ENCODE measurements around the gene ARG1.
"Not testable (repeated sequence)": the region's sequence is repeated elsewhere in the genome, so short reads cannot be mapped to it uniquely, and the experiment has no call there.

The ARG1 gene

DNA sequence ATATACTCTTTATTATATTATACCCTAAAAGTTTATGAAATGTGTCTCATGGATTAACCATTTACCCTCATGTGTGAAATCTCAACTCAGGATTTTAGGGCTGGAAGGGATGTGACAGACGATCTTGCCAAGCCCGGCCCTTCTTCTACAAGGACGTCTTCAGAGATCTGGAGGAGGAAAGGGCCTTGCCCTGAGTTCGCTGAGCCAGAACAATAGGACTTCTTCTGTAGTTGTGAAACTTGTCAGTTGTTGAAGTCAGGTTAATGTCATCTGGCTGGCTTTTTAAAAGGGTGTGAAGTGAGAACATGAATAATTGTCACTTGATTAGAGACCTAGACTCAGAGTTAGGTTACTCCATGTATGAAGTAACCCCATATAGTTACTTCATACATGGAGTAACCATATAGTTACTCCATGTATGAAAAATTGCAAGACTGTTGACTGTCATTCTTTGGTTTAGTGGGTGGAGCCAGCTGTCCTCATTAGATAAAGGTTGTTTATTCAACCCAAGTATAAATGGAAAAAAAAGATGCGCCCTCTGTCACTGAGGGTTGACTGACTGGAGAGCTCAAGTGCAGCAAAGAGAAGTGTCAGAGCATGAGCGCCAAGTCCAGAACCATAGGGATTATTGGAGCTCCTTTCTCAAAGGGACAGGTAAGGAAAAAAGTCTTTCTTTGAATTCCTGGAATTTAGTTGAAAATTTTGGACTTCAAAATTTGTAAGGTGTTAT is at the start of gene ARG1:
TSS of gene ARG1 (plus strand) at position 541 of the 730 bp plus-strand sequence. CDS start at position 598, 57 bp downstream.
- DNase-seq = no peak

DNA sequence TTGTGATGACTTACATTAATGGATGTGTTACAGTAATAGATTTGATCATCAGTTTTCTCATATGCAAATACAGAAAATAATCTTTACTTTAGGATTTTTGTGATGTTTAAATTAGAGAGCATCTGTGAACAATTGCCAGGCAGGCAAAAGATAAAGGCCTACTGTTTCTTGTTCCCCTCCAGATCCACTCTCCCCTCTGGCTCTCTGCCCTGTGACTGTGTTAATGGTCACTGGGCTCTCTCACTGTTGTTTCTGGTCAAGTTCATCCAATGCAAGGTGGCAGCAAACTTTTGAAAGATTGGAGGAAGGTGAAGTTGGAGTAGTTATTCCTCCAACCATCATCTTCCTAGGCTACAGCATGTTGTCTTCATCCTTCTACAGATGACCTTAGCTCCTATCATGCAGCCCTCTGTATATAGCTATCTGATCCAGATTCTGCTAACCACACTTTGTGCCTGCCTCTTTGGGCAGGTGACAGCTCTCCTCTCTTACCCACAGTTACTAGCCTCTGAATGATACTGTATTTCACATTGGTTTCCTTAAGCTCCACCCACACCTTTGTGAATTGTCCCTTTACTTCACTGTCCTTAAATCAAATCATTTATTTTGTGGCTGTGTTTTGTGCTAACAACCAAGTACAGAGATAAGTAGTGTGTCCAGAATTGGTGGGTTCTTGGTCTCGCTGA is 48.9 kb upstream of the ARG1 start:
- no peak for DNase-seq

DNA sequence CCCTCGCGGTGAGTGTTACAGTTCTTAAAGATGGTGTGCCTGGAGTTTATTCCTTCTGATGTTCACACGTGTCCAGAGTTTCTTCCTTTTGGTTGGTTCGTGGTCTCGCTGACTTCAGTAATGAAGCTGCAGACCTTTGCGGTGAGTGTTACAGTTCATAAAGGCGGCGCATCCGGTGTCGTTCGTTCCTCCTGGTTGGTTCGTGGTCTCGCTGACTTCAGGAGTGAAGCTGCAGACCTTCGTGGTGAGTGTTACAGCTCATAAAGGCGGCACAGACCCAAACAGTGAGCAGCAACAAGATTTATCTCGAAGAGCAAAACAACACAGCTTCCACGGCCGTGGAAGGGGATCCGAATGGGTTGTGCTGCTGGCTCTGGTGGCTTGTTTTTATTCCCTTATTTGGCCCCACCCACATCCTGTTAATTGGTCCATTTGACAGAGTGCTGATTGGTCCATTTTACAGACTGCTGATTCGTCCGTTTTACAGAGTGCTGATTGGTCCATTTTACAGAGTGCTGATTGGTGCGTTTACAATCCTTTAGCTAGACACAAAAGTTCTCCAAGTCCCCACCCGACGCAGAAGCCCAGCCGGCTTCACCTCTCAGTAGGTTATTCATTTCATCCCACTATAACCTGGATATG is 48.2 kb upstream of the ARG1 start:
- DNase-seq = peak; percentile 25

DNA sequence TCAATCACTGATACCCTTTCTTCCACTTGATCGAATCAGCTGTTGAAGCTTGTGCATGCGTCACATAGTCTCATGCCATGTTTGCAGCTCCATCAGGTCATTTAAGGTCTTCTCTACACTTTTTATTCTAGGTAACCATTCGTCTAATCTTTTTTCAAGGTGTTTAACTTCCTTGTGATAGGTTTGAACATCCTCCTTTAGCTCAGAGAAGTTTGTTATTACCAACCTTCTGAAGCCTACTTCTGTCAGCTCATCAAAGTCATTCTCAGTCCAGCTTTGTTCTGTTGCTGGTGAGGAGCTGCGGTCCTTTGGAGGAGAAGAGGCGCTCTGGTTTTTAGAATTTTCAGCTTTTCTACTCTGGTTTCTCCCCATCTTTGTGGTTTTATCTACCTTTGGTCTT is 42.1 kb upstream of the ARG1 start:
- DNase-seq = not testable (repeated sequence)

DNA sequence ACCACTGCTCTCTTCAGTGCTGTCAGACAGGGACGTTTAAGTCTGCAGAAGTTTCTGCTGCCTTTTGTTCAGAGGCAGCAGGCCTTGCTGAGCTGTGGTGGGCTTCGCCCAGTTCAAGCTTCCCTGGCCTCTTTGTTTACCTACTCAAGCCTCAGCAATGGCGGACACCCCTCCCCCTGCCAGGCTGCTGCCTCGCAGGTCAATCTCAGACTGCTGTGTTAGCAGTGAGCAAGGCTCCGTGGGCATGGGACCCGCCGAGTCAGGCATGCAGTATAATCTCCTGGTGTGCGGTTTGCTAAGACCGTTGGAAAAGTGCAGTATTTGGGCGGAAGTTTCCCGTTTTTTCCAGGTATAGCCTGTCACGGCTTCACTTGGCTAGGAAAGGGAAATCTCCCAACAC is 41.3 kb upstream of the ARG1 start:
- DNase-seq = not testable (repeated sequence)

DNA sequence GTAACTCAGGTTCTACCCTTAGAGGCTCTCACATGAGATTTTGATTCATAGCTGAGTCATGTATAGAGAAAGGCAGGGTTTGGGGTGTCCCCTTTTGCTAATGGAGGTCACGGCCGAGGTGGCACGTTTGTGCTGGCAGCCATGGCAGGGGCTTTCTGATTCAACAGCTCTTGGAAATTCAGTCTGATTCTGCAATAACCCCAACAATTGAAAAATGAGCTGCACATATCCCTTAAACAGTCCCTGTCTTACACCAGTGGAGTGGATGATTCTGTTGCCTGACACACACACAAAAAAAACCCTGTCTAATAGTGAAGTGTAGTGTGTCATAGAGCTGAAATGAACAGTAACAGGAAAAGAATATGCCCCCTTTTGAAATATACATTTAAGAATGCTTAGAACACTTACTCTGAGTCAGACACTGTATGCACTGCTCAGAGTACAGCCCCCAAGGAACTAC is 40.4 kb upstream of the ARG1 start:
- DNase-seq = no peak

GRCh38 chr6:131538615-131539014 is 34.4 kb upstream of the ARG1 start:
- DNase-seq = not testable (repeated sequence)

- DNase-seq = no peak
Measured at GRCh38 chr6:131545317-131545716, 27.7 kb upstream of the ARG1 start.

DNA sequence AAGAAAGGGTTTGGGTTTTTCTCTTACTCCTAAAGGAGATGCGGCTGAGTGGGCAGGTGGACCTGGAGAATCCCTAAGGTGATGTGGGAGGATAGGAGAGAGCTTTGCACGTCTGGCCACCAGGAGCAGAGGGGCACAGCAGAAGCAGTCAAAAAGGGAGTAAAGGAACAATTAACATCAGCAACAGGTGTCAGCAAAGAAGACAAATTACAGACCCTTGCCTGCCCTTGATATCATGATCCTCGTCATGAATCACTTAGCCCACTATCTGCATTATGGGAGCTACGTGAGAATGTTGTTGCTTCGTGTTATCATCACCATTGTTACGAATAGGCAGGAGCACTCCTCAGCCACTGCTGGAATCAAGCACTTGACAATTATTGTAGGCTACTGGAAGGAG is 25.5 kb upstream of the ARG1 start:
- no peak for DNase-seq

GRCh38 chr6:131548441-131548840 is 24.6 kb upstream of the ARG1 start:
- no peak for DNase-seq

DNA sequence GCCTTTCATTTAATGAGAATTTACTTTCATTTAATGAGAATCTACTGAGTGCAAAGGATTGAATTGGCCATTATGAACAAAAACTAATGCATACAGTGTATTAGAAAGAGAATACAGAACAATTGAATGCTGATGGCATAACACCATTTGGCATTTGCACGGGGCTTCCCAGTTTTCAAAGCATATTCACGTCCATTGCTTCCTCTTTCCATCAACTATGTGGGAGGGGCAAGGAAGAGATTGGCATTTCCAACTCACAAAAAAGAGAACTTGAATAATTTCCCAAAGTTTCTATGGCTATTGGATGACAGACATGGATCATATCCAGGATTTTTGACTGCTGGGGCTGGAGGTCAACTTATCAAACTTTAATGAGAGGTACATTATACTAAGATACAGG is 23.2 kb upstream of the ARG1 start:
- no peak for DNase-seq

GRCh38 chr6:131551902-131552301 is 21.1 kb upstream of the ARG1 start:
- no peak for DNase-seq

DNA sequence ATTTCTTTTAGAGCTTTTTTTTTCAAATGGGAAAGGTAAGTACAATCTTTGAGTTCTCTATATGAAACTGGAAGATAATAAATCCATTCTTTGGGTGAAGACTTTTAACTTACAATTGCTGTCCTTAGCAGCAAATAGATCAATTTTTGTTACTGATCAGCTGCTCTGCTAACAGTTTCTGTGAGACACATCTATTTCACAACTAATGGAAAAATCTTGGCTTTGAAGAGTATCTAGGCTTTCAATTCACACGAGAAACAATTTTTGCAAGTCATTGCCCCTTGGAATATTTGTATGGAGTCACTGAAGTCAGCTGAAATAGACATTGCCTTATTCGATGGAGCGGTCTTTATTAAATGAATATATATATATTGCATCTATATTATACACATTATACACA is 20.5 kb upstream of the ARG1 start:
- no peak for DNase-seq

DNA sequence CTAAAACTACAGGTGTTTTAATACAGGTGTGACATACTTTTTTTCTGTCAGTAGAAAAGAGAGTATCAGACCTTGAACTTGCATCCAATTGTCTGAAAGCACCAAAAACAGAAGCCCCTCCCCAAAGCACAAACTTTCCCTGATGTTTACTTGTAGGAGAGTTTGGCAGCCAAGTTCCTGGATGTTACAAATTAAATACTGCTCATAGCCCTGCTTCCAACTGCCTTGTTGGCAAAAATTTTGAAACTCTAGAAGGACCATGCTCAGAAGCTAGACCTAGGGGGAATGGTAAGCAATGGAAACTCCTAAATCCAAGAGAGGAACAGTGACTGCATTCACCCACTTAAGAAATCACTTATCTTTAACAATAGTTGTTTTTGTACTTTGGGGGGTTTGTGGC is 17.0 kb upstream of the ARG1 start:
- no peak for DNase-seq

DNA sequence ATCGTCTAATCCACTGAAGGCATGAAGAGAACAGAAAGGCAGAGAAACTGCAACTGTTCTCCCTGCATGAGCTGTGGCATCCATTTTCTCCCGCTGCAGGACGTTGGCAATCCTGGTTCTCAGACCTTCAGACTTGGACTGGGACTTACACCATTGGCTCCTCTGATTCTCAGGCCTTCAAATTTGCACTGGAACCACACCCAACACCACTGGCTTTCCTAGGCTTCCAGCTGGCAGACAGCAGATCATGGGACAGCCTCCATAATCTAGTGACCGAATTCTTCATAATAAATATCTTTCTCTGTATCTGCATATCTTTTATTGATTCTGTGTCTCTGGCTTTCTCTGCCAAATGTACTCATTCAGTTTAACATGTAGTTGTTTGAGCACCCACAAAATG is 14.1 kb upstream of the ARG1 start:
- DNase-seq = no peak

DNA sequence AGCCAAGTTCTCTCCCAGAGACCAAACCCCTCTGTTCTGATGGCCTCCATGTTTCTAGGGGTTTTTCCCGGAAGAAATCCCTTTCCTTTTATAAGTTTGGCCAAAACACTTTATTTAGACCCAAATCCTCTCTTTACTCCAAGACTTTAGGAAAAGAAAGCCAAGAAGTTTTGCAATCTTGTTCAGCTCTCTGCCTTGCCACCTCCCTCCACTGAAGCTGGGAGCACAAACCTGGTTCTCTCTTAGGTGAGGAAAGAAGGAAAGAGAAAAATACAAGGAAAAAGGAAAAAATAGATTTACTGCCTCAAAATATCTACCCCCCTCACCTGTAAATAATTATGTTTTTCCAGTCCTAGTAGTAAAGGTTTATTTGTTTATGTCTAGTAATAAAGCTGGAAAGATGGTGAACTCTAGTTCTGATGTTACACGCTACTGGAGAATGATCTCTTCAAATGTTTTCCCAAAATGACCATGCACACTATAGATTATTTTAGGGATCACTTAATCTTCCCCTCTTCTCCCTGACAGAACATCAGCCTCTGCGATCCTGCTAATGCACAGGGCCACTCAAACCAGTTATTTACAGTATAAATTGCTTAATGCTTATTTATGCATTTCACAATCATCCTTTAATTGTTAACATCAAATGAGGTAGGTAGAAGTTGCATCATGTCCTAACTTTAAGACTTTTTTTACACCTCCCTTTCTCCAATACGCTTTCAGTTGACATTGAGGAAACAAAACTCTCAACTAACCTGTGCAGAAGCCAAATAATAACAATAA is 10.9 kb upstream of the ARG1 start:
- no peak for DNase-seq

DNA sequence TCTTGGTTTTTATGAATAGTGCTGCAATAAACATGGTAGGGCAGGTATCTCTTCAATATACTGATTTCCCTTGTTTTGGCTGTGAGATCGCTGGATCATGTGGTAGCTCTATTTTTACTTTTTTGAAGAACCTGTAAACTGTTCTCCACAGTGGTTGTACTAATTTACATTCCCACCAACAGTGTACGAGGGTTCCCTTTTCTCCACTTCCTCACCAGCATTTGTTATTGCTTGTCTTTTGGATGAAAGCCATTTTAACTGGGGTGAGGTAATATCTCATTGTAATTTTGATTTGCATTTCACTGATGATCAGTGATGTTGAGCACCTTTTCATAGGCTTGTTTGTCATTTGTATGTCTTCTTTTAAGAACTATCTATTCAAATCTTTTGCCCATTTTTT is 8.0 kb upstream of the ARG1 start:
- no peak for DNase-seq

GRCh38 chr6:131568726-131569125 is 4.3 kb upstream of the ARG1 start:
- DNase-seq = no peak

GRCh38 chr6:131574133-131574532 is 1.1 kb downstream of the ARG1 start:
- no peak for DNase-seq

GRCh38 chr6:131574686-131575085 is 1.7 kb downstream of the ARG1 start:
- DNase-seq = no peak

DNA sequence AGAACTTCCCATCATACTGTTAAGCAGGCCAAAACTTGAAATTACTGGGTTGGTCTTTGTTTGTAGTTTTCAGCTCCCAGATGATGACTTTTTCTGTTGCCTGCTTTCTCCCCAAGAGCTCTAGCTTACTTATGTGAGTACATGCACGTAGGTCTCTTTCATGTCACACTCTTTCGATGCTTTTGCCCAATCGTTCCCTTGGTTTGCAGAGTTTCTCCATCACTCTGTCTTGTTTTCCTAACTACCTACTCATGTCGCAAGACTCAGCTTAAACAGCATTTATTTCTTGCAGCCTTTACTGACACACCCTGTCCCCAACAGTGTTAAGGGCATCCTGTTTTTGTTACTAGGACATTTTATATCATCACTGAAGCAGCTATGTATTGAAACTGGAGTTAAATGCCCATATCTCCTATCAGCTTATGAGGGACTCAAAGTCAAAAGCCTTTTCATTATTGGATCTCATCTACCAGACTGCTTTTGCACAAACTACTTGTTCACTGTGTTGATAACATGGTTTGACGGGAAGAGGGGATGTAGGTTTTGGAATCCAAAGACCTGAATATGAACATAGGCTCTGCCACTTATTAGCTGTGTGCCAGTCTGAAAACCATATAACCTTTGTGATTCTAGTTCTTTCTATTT is 2.9 kb downstream of the ARG1 start:
- DNase-seq = no peak

DNA sequence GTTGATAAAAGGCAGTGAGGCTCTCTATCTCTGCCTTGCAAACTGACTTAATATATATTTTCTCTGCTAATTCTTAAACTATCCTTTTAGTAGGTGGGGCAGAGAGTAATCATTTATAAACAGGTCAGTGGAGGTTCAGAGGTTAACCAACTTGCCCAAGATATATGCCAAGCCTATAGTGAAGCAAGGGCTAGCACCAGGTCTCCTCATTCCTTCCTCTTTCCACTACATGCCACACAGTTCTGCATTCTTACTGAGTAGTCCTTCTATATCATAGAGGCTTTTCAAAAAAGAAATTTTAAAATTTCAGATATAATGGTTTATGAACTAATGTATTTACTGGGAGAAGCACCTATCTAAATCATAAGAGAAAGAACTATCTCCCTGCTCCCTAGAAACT is 8.5 kb downstream of the ARG1 start:
- no peak for DNase-seq

GRCh38 chr6:131586543-131586942 is 13.5 kb downstream of the ARG1 start:
- DNase-seq = no peak
